D721Med (cell line): ENCODE results near the gene CDK5R1.

ENCODE experiments used
- DNase-seq: peaks from one replicate; pipeline ENCODE4 v3.0.0; 2011; ENCODE audit warnings: low spot score; ENCODE audit not compliant: insufficient read length
- FAIRE-seq: peaks from 2 replicates; lab custom pipeline; 2011; peaks lifted over from hg19 to GRCh38; lab: Jason Lieb, UNC
- TF ChIP-seq, protein P1 (sequence below): IDR thresholded peaks from 2 replicates; pipeline ENCODE4 v1.5.1; 2012; ENCODE audit warnings: mild to moderate bottlenecking, control low read depth; ENCODE audit not compliant: insufficient read depth; ENCODE audit errors: missing control alignments

CDK5R1 gene

GRCh38 chr17:32504166-32504990, 17.6 kb downstream of the CDK5R1 start:
- DNase-seq (no peak), FAIRE-seq (no peak)
- TF ChIP-seq, protein P1, sequence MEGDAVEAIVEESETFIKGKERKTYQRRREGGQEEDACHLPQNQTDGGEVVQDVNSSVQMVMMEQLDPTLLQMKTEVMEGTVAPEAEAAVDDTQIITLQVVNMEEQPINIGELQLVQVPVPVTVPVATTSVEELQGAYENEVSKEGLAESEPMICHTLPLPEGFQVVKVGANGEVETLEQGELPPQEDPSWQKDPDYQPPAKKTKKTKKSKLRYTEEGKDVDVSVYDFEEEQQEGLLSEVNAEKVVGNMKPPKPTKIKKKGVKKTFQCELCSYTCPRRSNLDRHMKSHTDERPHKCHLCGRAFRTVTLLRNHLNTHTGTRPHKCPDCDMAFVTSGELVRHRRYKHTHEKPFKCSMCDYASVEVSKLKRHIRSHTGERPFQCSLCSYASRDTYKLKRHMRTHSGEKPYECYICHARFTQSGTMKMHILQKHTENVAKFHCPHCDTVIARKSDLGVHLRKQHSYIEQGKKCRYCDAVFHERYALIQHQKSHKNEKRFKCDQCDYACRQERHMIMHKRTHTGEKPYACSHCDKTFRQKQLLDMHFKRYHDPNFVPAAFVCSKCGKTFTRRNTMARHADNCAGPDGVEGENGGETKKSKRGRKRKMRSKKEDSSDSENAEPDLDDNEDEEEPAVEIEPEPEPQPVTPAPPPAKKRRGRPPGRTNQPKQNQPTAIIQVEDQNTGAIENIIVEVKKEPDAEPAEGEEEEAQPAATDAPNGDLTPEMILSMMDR: no peak

- no peak for FAIRE-seq
- no peak for DNase-seq
- TF ChIP-seq, protein P1: no peak
Observed at GRCh38 chr17:32508926-32509325, 22.1 kb downstream of the CDK5R1 start.

DNA sequence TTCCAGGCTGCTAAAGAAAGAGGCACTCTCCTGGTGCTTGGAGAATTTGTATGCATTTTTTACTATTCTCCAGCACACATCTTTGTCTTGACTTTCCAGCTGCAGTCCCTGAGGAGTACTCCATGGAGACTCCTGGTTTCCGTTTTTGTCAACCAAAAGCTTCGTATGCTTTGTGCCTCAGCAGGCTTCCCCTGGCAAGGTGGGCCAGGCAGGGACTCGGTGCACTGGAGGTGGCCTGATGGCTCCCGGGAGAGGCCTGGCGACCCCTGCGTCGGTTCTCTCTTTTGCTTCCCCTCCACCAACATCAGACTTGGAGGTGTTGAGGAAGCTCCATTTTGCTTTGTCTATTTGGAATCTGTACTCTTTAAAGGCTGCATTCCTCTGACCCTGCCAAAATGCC, 23.7 kb downstream of the CDK5R1 start:
- DNase-seq: no peak
- TF ChIP-seq, protein P1: no peak
- no peak for FAIRE-seq

GRCh38 chr17:32512328-32512727, 25.5 kb downstream of the CDK5R1 start:
- no peak for DNase-seq
- no peak for FAIRE-seq
- TF ChIP-seq, protein P1: no peak

GRCh38 chr17:32513579-32513978, 26.8 kb downstream of the CDK5R1 start:
- TF ChIP-seq, protein P1: no peak
- no peak for FAIRE-seq
- DNase-seq: no peak

DNA sequence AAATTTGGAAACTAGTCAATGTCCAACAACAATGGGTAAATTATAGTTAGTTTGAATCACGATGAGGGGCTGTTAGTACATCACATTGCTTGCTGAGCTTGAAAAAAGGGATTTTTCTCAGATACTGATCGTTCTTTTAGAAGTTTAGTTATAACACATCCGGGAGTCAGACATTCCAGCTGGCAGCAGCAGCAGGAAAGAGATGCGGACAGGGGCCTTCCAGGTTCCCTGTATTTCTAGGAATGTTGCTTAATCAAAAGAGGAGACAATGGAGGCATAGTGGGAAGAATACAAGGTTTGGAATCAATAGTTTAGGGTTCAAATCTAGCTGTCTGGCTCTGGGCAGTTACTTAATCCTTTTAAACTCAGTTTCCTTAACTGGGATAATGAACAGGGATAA, 27.8 kb downstream of the CDK5R1 start:
- no peak for FAIRE-seq
- TF ChIP-seq, protein P1: no peak
- DNase-seq: no peak
